Stimulated activated effector memory CD8-positive, alpha-beta T cell treated with anti-CD3 and anti-CD28 coated beads, Interleukin-12 subunit alpha, Interleukin-12 subunit beta, amount 100 ng/mL, for 72 hours (primary cell): ENCODE results near the gene FHIT.
"Not testable (repeated sequence)": the region's sequence is repeated elsewhere in the genome, so short reads cannot be mapped to it uniquely, and the experiment has no call there.

Experiments used
- ATAC-seq: fragments of 150-1000 bp; cut with Tn5 transposase; 2 replicates; pipeline ENCODE4 v1.10.0; 2021
- DNase-seq, 2 donors: peaks; one replicate each; pipeline ENCODE4 v3.0.0; 2021 to 2022; ENCODE audit warnings: low spot score in 2 of 2
- H3K27ac Mint-ChIP-seq: one replicate; pipeline ENCODE4 v1.8.0; 2022; ENCODE audit warnings: mild to moderate bottlenecking, mixed read lengths
- H3K36me3 Mint-ChIP-seq: one replicate; pipeline ENCODE4 v1.8.0; 2022; ENCODE audit warnings: mild to moderate bottlenecking, mixed read lengths
- H3K4me1 Mint-ChIP-seq: one replicate; pipeline ENCODE4 v1.8.0; 2022; ENCODE audit warnings: mixed read lengths
- H3K4me3 Mint-ChIP-seq: one replicate; pipeline ENCODE4 v1.8.0; 2022; ENCODE audit warnings: mild to moderate bottlenecking, mixed read lengths
- H3K9me3 Mint-ChIP-seq: one replicate; pipeline ENCODE4 v1.8.0; 2022; ENCODE audit warnings: mixed read lengths

Gene FHIT

GRCh38 chr3:61077551-61077950 lies 173.7 kb downstream of the FHIT start:
- Mint-ChIP-seq H3K9me3 (peaks cover 3% of the 10 kb centered on the region), H3K4me3 (no peak overlapping the region), H3K4me1 (no peaks in the 10 kb centered on the region), H3K36me3 (no peaks in the 10 kb centered on the region), H3K27ac (no peak overlapping the region)
- DNase-seq (no peak), ATAC-seq (no peak)

- peaks cover 5% of the 10 kb centered on the region for H3K9me3 Mint-ChIP-seq
- H3K4me1 Mint-ChIP-seq: no peaks in the 10 kb centered on the region
- DNase-seq: no peak
- H3K4me3 Mint-ChIP-seq: no peak overlapping the region
- ATAC-seq: no peak
- no peaks in the 10 kb centered on the region for H3K36me3 Mint-ChIP-seq
- no peak overlapping the region for H3K27ac Mint-ChIP-seq
These were observed 176.5 kb downstream of the FHIT start for GRCh38 chr3:61074783-61075182.

GRCh38 chr3:61073566-61074165 lies 177.6 kb downstream of the FHIT start:
- H3K27ac Mint-ChIP-seq: no peak overlapping the region
- H3K4me3 Mint-ChIP-seq: no peak overlapping the region
- no peaks in the 10 kb centered on the region for H3K36me3 Mint-ChIP-seq
- no peaks in the 10 kb centered on the region for H3K4me1 Mint-ChIP-seq
- ATAC-seq (no peak), DNase-seq (no peak)
- peaks cover 5% of the 10 kb centered on the region for H3K9me3 Mint-ChIP-seq

GRCh38 chr3:61068084-61068483 lies 183.2 kb downstream of the FHIT start:
- Mint-ChIP-seq H3K27ac (no peak overlapping the region), H3K9me3 (peaks cover 3% of the 10 kb centered on the region), H3K4me1 (no peaks in the 10 kb centered on the region), H3K36me3 (no peaks in the 10 kb centered on the region), H3K4me3 (no peak overlapping the region)
- no peak for ATAC-seq
- DNase-seq: no peak

- no peak for DNase-seq
- H3K27ac Mint-ChIP-seq: no peak overlapping the region
- H3K9me3 Mint-ChIP-seq: peaks cover 3% of the 10 kb centered on the region
- no peaks in the 10 kb centered on the region for H3K36me3 Mint-ChIP-seq
- H3K4me3 Mint-ChIP-seq: no peak overlapping the region
- H3K4me1 Mint-ChIP-seq: no peaks in the 10 kb centered on the region
- no peak for ATAC-seq
These were observed 184.5 kb downstream of the FHIT start for GRCh38 chr3:61066800-61067199.

- H3K4me3 Mint-ChIP-seq, H3K36me3 Mint-ChIP-seq, H3K9me3 Mint-ChIP-seq, H3K4me1 Mint-ChIP-seq, ATAC-seq, DNase-seq, H3K27ac Mint-ChIP-seq: not testable (repeated sequence)
These were observed 185.0 kb downstream of the FHIT start for GRCh38 chr3:61066222-61066621.

- Mint-ChIP-seq H3K27ac (no peak overlapping the region), H3K4me3 (no peak overlapping the region), H3K4me1 (no peaks in the 10 kb centered on the region), H3K9me3 (peaks cover 2% of the 10 kb centered on the region), H3K36me3 (no peaks in the 10 kb centered on the region)
- no peak for ATAC-seq
- DNase-seq: no peak
These were observed 185.7 kb downstream of the FHIT start for GRCh38 chr3:61065451-61066011.

GRCh38 chr3:61061092-61061723 lies 190.0 kb downstream of the FHIT start:
- ATAC-seq (no peak), DNase-seq (no peak)
- no peak overlapping the region for H3K4me3 Mint-ChIP-seq
- H3K36me3 Mint-ChIP-seq: no peaks in the 10 kb centered on the region
- no peak overlapping the region for H3K27ac Mint-ChIP-seq
- no peaks in the 10 kb centered on the region for H3K4me1 Mint-ChIP-seq
- H3K9me3 Mint-ChIP-seq: no peaks in the 10 kb centered on the region

- ATAC-seq (no peak), DNase-seq (no peak)
- no peak overlapping the region for H3K27ac Mint-ChIP-seq
- H3K4me1 Mint-ChIP-seq: no peaks in the 10 kb centered on the region
- H3K4me3 Mint-ChIP-seq: no peak overlapping the region
- H3K9me3 Mint-ChIP-seq: no peaks in the 10 kb centered on the region
- H3K36me3 Mint-ChIP-seq: no peaks in the 10 kb centered on the region
These were observed 190.8 kb downstream of the FHIT start for GRCh38 chr3:61060411-61060861.

- Mint-ChIP-seq H3K27ac (no peak overlapping the region), H3K4me3 (no peak overlapping the region), H3K4me1 (no peaks in the 10 kb centered on the region), H3K36me3 (no peaks in the 10 kb centered on the region), H3K9me3 (peaks cover 5% of the 10 kb centered on the region)
- DNase-seq (no peak), ATAC-seq (no peak)
These were observed 192.4 kb downstream of the FHIT start for GRCh38 chr3:61058836-61059235.

- no peaks in the 10 kb centered on the region for H3K36me3 Mint-ChIP-seq
- no peaks in the 10 kb centered on the region for H3K4me1 Mint-ChIP-seq
- no peak overlapping the region for H3K27ac Mint-ChIP-seq
- DNase-seq: no peak
- peaks cover 5% of the 10 kb centered on the region for H3K9me3 Mint-ChIP-seq
- H3K4me3 Mint-ChIP-seq: no peak overlapping the region
- no peak for ATAC-seq
These were observed 193.8 kb downstream of the FHIT start for GRCh38 chr3:61057464-61057863.

- ATAC-seq (no peak), DNase-seq (no peak)
- Mint-ChIP-seq H3K27ac (no peak overlapping the region), H3K9me3 (peaks cover 7% of the 10 kb centered on the region), H3K4me3 (no peak overlapping the region), H3K4me1 (no peaks in the 10 kb centered on the region), H3K36me3 (no peaks in the 10 kb centered on the region)
These were observed 195.8 kb downstream of the FHIT start for GRCh38 chr3:61055447-61055846.

- Mint-ChIP-seq H3K4me3 (no peak overlapping the region), H3K4me1 (no peaks in the 10 kb centered on the region), H3K36me3 (no peaks in the 10 kb centered on the region), H3K27ac (no peak overlapping the region), H3K9me3 (peaks cover 8% of the 10 kb centered on the region)
- no peak for DNase-seq
- no peak for ATAC-seq
These were observed 197.3 kb downstream of the FHIT start for GRCh38 chr3:61053781-61054496.

GRCh38 chr3:61052851-61053250 lies 198.4 kb downstream of the FHIT start:
- DNase-seq (no peak), ATAC-seq (no peak)
- Mint-ChIP-seq H3K27ac (no peak overlapping the region), H3K9me3 (peaks cover 8% of the 10 kb centered on the region), H3K36me3 (no peaks in the 10 kb centered on the region), H3K4me1 (no peaks in the 10 kb centered on the region), H3K4me3 (no peak overlapping the region)

- Mint-ChIP-seq H3K4me1 (no peaks in the 10 kb centered on the region), H3K27ac (no peak overlapping the region), H3K36me3 (no peaks in the 10 kb centered on the region), H3K9me3 (peaks cover 8% of the 10 kb centered on the region), H3K4me3 (no peak overlapping the region)
- no peak for ATAC-seq
- no peak for DNase-seq
These were observed 199.6 kb downstream of the FHIT start for GRCh38 chr3:61051666-61052065.

GRCh38 chr3:61045169-61045568 lies 206.1 kb downstream of the FHIT start:
- not testable (repeated sequence) for H3K4me1 Mint-ChIP-seq, H3K27ac Mint-ChIP-seq, ATAC-seq, DNase-seq, H3K36me3 Mint-ChIP-seq, H3K9me3 Mint-ChIP-seq, H3K4me3 Mint-ChIP-seq
